H1 (cell line): ENCODE results near the gene SSTR3. TPM values are rescaled to one million over a fixed set of nuclear protein-coding genes. Genes with fewer than 3 reads are reported as not detected.

Experiments
- EP300 ChIP-seq, 2 experiments: IDR thresholded peaks; 1 replicate in 1 of 2; 2 replicates in 1 of 2; pipeline ENCODE4 v1.6.1; 2011 to 2012; ENCODE audit warnings: low read depth in 2 of 2, low read length in 2 of 2, mild to moderate bottlenecking in 2 of 2, borderline replicate concordance in 1 of 2, inconsistent platforms in 1 of 2, moderate library complexity in 1 of 2
- GTF2F1 ChIP-seq: IDR thresholded peaks from 2 replicates; pipeline ENCODE4 v1.6.1; 2012; ENCODE audit warnings: low read depth, low read length, improper control_type of control experiment, borderline replicate concordance
- NANOG ChIP-seq: IDR thresholded peaks from 2 replicates; pipeline ENCODE4 v1.6.1; 2011; ENCODE audit warnings: low read length, low read depth, mild to moderate bottlenecking, inconsistent platforms; ENCODE audit not compliant: insufficient read depth, poor library complexity, severe bottlenecking
- SIX5 ChIP-seq: IDR thresholded peaks from 2 replicates; pipeline ENCODE4 v1.6.1; 2011; ENCODE audit warnings: mild to moderate bottlenecking, low read depth, low read length
- polyA plus RNA-seq, 7 experiments: library from polyadenylated mRNA; depleted of rRNA in 3 of 7; stranded (reverse) in 5 of 7; unstranded in 2 of 7; fragments of >200 nt in 5 of 7; fragments of 200-250 nt in 2 of 7; gene quantifications; 1 replicate in 5 of 7; 2 replicates in 1 of 7; 4 replicates in 1 of 7; pipeline versions ENCODE4 v1.2.1 to v1.2.3, GENCODE V29; 2011 to 2013; ENCODE audit warnings: missing spikeins in 2 of 7, mixed read lengths in 2 of 7
- total RNA-seq: library from RNA; stranded (reverse); fragmentation: NEBNext Ultra II Directional; extraction: Animal tissue kit (Norgen Biotek cat#: 25700); gene quantifications from 2 replicates; pipeline ENCODE4 v1.2.1, GENCODE V29; 2021

Gene SSTR3
- total and polyA plus RNA-seq, 2 of the 8 experiments (the other 6 are each of a cell fraction or from before 2014, with no cell fraction given): 0.22 to 0.77 TPM

DNA sequence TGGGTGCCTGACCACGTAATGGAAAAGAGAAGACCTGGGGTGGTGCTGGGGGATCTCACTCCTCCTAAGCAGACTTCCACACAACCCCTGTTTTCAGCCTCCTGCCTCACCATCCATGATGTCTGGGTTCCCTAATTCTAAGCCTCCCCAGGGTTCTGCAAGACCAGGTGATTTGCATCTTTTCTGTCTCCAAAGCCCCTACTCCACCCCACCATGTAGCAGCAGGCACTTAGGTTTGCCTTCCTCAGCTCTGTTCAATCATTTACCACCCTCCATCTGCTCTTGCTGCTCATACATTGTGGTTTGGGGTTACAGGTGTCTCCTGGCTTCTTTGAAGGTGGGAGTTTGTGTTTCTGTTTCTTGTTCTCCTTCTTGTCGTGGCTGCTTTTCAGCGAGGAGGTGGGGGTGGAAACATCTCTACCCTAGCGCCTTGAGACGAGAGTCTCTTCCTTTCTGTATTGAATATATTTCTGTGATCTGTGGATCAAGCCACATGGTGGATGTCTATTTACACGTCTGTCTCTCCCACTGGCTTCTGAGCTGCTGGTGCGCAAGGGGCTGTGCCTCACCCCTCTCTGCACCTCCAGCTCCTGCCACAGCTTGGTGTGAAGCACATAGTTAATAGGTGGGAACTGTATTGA lies 6.6 kb upstream of the SSTR3 start (continued):
- TF ChIP-seq GTF2F1 (no peak), EP300 (IDR thresholded peaks at IDR 0.05; ENCODE audit: borderline replicate concordance in 1 of 2, low read depth in 2 of 2, low read length in 2 of 2) (no peak), NANOG (no peak), SIX5 (no peak)
